Stimulated activated CD8-positive, alpha-beta memory T cell treated with anti-CD3 and anti-CD28 coated beads, Interleukin-15, amount 100 ng/mL, for 48 hours (primary cell): Measurements from ENCODE around the gene SPSB1.

Source experiments
- DNase-seq, 2 donors: peaks; one replicate each; pipeline ENCODE4 v3.0.0-alpha.2; 2020; ENCODE audit warnings: low read depth in 2 of 2

Gene SPSB1

DNA sequence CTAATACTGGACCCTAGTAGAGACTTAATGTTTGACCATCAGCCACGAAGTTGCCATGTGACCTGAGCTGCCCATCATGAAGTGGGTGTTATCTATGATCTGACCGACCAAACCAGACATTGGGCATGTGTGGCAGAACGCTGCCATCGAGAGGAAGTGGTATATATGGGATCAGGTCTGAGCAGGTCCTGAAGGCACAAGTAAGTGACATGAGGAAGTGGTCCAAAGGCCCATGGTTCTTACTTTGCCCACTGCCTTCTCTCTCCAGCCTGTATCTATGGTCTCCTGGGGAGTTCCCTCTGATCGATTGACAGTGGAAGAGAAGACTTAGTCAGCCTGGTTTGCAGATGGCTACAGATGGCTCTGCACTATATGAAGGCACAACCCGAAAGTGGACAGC, 7.9 kb downstream of the SPSB1 start:
- DNase-seq, result no peak

DNA sequence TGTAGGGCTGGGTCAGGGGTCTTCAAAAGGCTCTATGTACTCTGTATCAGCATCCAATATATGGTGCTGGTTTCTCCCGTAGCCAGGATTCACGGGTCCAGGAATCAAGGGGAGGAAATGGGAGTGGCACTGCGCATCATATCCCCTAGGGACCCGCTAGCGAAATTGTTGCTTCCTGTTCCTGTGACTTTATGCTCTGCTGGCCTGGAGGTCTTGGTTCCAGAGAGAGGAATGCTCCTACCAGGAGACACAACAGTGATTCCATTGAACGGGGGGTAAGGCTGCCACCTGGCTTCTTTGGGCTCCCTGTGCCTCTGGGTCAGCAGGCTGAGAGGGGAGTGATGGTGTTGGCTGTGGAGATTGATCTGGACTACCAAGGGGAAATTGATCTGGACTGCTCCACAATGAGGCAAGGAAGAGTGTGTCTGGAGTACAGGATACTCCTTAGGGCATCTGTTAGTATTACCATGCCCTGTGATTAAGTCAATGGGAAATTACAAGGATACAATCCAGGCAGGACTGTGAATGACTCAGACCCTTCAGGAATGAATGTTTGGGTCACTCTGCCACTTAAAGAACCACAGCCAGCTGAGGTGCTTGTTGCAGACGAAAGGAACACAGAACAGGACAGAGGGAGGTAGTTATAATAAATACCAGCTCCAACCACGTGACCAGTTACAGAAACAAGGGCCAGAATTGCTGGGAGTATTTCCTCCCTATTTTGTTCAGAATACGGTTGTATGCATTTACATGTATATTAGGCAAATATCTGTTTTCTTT, 10.2 kb downstream of the SPSB1 start:
- DNase-seq, result no peak

DNA sequence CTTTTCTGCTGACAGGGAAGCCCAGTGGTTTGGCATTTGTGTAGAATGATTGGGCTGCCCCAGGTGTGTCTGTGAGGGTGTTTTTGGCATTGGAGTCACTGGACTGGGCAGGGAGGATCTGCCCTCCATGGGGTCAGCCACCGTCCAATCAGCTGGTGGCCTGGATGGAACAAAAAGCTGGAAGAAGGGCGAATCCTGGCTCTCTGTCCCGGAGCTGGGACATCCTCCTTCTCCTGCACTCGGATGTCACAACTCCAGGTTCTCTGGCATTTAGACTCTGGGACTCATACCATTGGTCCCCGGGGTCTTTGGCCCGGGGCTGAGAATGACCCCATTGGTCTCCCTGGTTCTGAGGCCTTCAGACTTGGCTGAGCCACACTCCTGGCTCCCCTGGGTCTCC, 11.2 kb downstream of the SPSB1 start:
- DNase-seq, result no peak

GRCh38 chr1:9305216-9305615, 12.5 kb downstream of the SPSB1 start:
- no peak for DNase-seq

- DNase-seq, result no peak
These were observed 13.3 kb downstream of the SPSB1 start for GRCh38 chr1:9306006-9306405.

DNA sequence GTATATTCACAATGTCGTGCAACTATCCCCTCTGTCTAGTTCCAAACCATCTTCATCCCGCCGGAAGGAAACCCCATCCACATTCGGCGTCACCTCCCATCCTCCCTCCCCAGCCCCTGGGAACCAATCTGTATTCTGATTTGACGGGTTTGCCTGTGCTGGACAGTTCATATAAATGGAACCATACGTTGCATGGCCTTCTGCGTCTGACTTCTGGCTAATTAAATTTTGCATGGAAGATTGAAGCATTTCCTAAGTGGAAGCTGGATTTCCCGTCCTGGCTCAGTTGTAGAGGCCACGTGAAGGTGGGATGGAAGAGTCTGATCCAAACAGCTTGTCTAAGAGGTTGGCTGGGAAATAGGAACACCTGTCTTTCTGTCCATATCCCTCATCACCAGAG, 14.6 kb downstream of the SPSB1 start:
- no peak for DNase-seq

DNA sequence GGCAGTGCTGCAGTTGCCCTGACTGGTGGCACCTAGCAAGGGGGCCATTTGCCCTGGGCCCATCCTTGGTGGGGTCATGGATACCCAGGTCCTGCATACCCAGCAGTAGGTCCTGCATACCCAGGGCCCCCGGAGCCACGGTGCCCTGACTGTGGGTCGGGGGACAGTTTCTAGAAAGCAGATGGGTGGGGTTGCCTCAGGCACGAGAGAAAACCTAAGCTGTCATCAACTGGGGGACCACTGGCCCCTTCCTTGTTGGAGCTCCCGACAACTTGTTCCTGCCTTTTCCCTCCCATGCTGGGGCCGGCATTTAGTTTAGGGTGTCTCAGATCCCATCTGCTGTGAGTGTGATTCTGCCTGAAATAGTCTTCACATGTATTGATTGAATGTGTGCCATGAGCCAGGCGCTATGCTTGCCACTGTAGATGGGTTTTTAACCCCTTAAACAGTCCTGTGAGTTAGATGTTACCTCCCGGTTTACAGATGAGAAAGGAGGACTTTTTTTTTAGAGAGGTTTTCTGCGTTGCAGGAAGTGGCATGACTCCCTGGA, 15.6 kb downstream of the SPSB1 start:
- DNase-seq, result no peak

GRCh38 chr1:9309080-9309479, 16.4 kb downstream of the SPSB1 start:
- DNase-seq, result no peak

- no peak for DNase-seq
These were observed 17.3 kb downstream of the SPSB1 start for GRCh38 chr1:9309991-9310390.

GRCh38 chr1:9311029-9311428, 18.3 kb downstream of the SPSB1 start:
- DNase-seq, result no peak

GRCh38 chr1:9311479-9311878, 18.8 kb downstream of the SPSB1 start:
- no peak for DNase-seq

- no peak for DNase-seq
These were observed 19.6 kb downstream of the SPSB1 start for GRCh38 chr1:9312168-9312720.

GRCh38 chr1:9313576-9313975, 20.9 kb downstream of the SPSB1 start:
- no peak for DNase-seq

- DNase-seq, result no peak
These were observed 21.4 kb downstream of the SPSB1 start for GRCh38 chr1:9314111-9314510.

DNA sequence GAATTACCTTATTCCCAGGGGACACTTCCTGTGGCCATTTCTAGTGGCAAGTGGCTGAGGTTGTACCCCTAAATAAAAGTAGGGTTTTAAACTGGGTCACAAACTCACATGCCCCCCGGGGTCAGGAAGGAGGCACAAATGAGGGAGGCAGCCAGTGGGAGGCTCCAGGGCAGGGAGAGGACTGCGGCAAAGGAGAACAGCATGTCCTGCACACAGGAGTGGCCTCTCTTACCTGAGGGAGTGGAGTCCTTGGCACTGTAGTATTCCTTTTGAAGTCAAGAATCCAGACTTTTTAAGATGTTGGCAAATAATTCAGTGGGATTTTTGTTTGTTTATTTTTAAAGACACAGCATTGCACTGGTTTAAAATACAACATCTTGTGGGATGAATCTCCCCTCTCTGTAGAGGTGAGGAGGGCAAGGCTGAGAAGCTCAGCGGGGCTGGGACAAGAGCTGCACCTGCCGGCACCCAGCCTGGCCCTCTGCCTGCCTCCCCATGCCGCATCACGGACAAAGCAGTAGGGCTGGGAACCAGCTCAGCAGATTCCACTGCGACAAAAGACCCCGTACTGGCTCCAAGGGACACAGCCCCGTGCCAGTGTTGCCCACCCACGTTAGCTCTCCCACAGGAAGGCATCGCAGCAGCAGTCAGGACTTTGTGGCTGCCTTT, 22.2 kb downstream of the SPSB1 start:
- DNase-seq, result no peak

- DNase-seq, result peak; percentile 40 to 78
These were observed 22.9 kb downstream of the SPSB1 start for GRCh38 chr1:9315411-9316079.

- no peak for DNase-seq
These were observed 23.4 kb downstream of the SPSB1 start for GRCh38 chr1:9316080-9316444.

DNA sequence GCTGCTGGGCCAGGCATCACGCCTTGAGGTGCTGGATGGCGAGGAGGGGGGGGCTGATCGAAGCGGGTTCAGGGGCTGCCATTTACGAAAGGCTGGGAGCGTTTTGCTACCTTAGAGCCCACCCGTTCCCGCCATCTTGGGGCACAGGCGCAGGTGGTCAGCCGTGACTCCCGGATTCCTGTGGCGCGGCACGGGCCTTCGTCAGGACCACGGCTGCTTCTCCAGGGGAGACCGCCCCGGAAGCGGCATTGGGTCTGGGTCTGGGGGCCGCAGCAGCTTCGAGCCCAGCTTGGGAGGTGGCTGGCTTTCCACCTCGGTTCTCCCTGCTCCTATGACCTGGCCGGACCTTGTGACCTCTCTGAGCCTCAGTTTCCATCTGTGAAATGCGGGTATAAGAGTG, 23.8 kb downstream of the SPSB1 start:
- DNase-seq, result no peak

- DNase-seq, result no peak
These were observed 24.4 kb downstream of the SPSB1 start for GRCh38 chr1:9317072-9317471.

GRCh38 chr1:9317591-9318417, 25.1 kb downstream of the SPSB1 start:
- DNase-seq, result no peak

DNA sequence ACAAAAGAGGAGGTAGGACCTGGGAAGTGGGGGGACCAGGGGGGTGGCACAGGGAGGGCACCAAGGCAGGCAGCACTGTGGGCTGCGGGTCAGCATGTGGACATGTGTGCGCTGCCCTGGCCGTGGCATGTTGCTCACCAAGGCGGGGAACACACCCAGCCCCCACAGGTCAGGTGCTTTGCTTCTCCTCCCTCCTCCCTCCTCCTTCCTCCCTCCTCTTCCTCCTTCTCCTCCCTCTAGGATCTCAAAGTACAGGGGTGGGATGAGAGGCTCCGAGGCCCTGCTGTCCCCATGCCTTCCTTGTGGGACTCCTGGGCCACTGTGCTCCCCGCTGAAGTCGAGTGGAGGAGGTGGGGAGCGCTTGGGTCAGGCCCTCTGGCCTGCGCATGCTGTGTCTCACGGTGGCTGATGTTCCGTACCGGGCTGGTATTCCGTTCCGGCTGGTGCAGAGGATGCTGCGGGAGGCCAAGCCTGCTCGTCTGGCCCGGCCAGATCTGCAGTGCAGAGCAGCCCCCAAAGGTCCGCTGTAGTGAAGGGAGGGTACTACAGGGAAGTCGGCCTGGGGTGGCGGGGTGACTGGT, 26.6 kb downstream of the SPSB1 start:
- DNase-seq, result no peak
